NCI-H2081 treated with DMSO at 0.1 percent for 48 hours (cell line): Measurements from ENCODE around the gene DMKN.

ENCODE experiments used
- DNase-seq: peaks from one replicate; lab custom pipeline; 2025; lab: John Stamatoyannopoulos, UW

The DMKN gene

GRCh38 chr19:35525873-35526272, 12.4 kb upstream of the DMKN start:
- no peak for DNase-seq

GRCh38 chr19:35524181-35524837, 10.9 kb upstream of the DMKN start:
- no peak for DNase-seq

GRCh38 chr19:35522745-35523327, 9.4 kb upstream of the DMKN start:
- DNase-seq: no peak

GRCh38 chr19:35521124-35521743, 7.8 kb upstream of the DMKN start:
- DNase-seq: no peak

- DNase-seq: no peak
These were observed 5.8 kb upstream of the DMKN start for GRCh38 chr19:35519291-35519690.

GRCh38 chr19:35518313-35518712, 4.9 kb upstream of the DMKN start:
- DNase-seq: no peak

- no peak for DNase-seq
These were observed 3.9 kb upstream of the DMKN start for GRCh38 chr19:35517342-35517741.

- no peak for DNase-seq
These were observed 2.9 kb upstream of the DMKN start for GRCh38 chr19:35516310-35516709.

GRCh38 chr19:35514282-35514809, 897 bp upstream of the DMKN start:
- no peak for DNase-seq

GRCh38 chr19:35512831-35513627, 420 bp downstream of the DMKN start:
- DNase-seq: no peak

- DNase-seq: no peak
These were observed 2.1 kb downstream of the DMKN start for GRCh38 chr19:35511337-35511736.

GRCh38 chr19:35510626-35510964, 2.9 kb downstream of the DMKN start:
- no peak for DNase-seq

- DNase-seq: no peak
These were observed 3.4 kb downstream of the DMKN start for GRCh38 chr19:35509861-35510625.

- no peak for DNase-seq
These were observed 4.3 kb downstream of the DMKN start for GRCh38 chr19:35509018-35509652.

- DNase-seq: no peak
These were observed 5.3 kb downstream of the DMKN start for GRCh38 chr19:35508129-35508528.

- no peak for DNase-seq
These were observed 5.9 kb downstream of the DMKN start for GRCh38 chr19:35507561-35507960.

GRCh38 chr19:35506011-35506410, 7.4 kb downstream of the DMKN start:
- no peak for DNase-seq

GRCh38 chr19:35502751-35503150, 10.7 kb downstream of the DMKN start:
- no peak for DNase-seq

GRCh38 chr19:35501684-35502083, 11.8 kb downstream of the DMKN start:
- DNase-seq: no peak

- no peak for DNase-seq
These were observed 12.8 kb downstream of the DMKN start for GRCh38 chr19:35500611-35501010.

GRCh38 chr19:35498984-35499527, 14.4 kb downstream of the DMKN start:
- DNase-seq: no peak
